B cell (primary cell): ENCODE measurements around the gene KRT33B. TPM values are rescaled to one million over a fixed set of nuclear protein-coding genes. Genes with fewer than 3 reads are reported as not detected.

Experiments used
- ATAC-seq: fragments of 200-7000 bp; cut with Tn5 transposase; one replicate; pipeline ENCODE4 v1.10.0; 2021; ENCODE audit warnings: low read depth, mild to moderate bottlenecking, moderate number of reproducible peaks, moderate library complexity
- CTCF ChIA-PET: fragments of 350-600 bp; sonication (Branson Sonifier 250); formaldehyde crosslinking; loops from one replicate; lab custom pipeline; 2021; ENCODE audit warnings: antibody characterized with exemption, inconsistent platforms; lab: Charles Lee
- POLR2A ChIA-PET: fragments of 350-600 bp; sonication (Branson Sonifier 250); formaldehyde crosslinking; loops from one replicate; lab custom pipeline; 2021; ENCODE audit warnings: antibody characterized with exemption; lab: Charles Lee
- DNase-seq: peaks from one replicate; pipeline ENCODE4 v3.0.0; 2013
- H2AFZ ChIP-seq: 2 replicates; pipeline ENCODE4 v1.6.1; 2012; ENCODE audit warnings: mild to moderate bottlenecking, low read depth, low read length; ENCODE audit not compliant: insufficient read depth, poor library complexity, severe bottlenecking
- H3K27ac ChIP-seq, 2 donors: 1 replicate in 1 of 2; 2 replicates in 1 of 2; pipeline ENCODE4 v1.5.1; 2012 to 2013; ENCODE audit warnings: low read length in 2 of 2, mild to moderate bottlenecking in 2 of 2, moderate library complexity in 1 of 2
- H3K27me3 ChIP-seq, 4 experiments: fragments of 200-600 bp in 1 of 4; sonication (generic) in 1 of 4; replicated peaks in 1 of 4; 1 replicate in 2 of 4; 2 replicates in 2 of 4; pipeline versions ENCODE4 v1.6.1 to v1.7.0; 2013 to 2016; ENCODE audit warnings: low read length in 3 of 4, mild to moderate bottlenecking in 2 of 4, mixed read lengths in 1 of 4, moderate library complexity in 1 of 4; ENCODE audit not compliant: insufficient read depth in 4 of 4, control insufficient read depth in 3 of 4; ENCODE audit errors: control extremely low read depth in 1 of 4
- H3K36me3 ChIP-seq, 2 experiments: replicated peaks in 1 of 2; 1 replicate in 1 of 2; 2 replicates in 1 of 2; pipeline versions ENCODE4 v1.6.1 to v1.7.1; 2013; ENCODE audit warnings: low read length in 1 of 2; ENCODE audit not compliant: insufficient read depth in 2 of 2, control insufficient read depth in 1 of 2; ENCODE audit errors: control extremely low read depth in 1 of 2, extremely low read depth in 1 of 2
- H3K4me1 ChIP-seq, 2 donors: fragments of 200-600 bp in 1 of 2; sonication (generic) in 1 of 2; 1 replicate in 1 of 2; 2 replicates in 1 of 2; pipeline versions ENCODE4 v1.5.1 to v1.6.1; 2013 to 2017; ENCODE audit warnings: low read length in 2 of 2; ENCODE audit not compliant: control insufficient read depth in 2 of 2, insufficient read depth in 2 of 2
- H3K4me2 ChIP-seq: replicated peaks from 2 replicates; pipeline ENCODE3; 2012; ENCODE audit warnings: mild to moderate bottlenecking, low read depth, low read length; ENCODE audit not compliant: poor library complexity, severe bottlenecking
- H3K4me3 ChIP-seq, 5 experiments: fragments of 200-600 bp in 1 of 5; sonication (generic) in 1 of 5; 1 replicate in 3 of 5; 2 replicates in 2 of 5; pipeline versions ENCODE4 v1.5.1 to v1.7.0; 2011 to 2016; ENCODE audit warnings: low read length in 4 of 5, mild to moderate bottlenecking in 4 of 5, low read depth in 2 of 5, control low read depth in 1 of 5, moderate library complexity in 1 of 5; ENCODE audit not compliant: insufficient read depth in 1 of 5; ENCODE audit errors: control extremely low read depth in 1 of 5, extremely low read depth in 1 of 5
- H3K79me2 ChIP-seq: fragments of 200-600 bp; sonication (generic); one replicate; pipeline ENCODE4 v1.6.0; 2016; ENCODE audit warnings: low read length; ENCODE audit not compliant: control insufficient read depth, insufficient read depth
- H3K9ac ChIP-seq: fragments of 200-600 bp; sonication (generic); 2 replicates; pipeline ENCODE4 v1.6.1; 2017; ENCODE audit warnings: mild to moderate bottlenecking, low read length, moderate library complexity
- H3K9me3 ChIP-seq, 3 donors: one replicate each; pipeline versions ENCODE4 v1.6.1 to v1.7.1; 2013; ENCODE audit warnings: low read length in 2 of 3; ENCODE audit not compliant: control insufficient read depth in 2 of 3, insufficient read depth in 1 of 3; ENCODE audit errors: control extremely low read depth in 1 of 3
- H4K20me1 ChIP-seq: 2 replicates; pipeline ENCODE4 v1.6.0; 2012; ENCODE audit warnings: mild to moderate bottlenecking, low read length; ENCODE audit not compliant: insufficient read depth, control insufficient read depth, poor library complexity, severe bottlenecking
- H3K27ac Mint-ChIP-seq: one replicate; pipeline ENCODE4 v1.8.0; 2021; ENCODE audit warnings: mixed read lengths
- H3K27me3 Mint-ChIP-seq: one replicate; pipeline ENCODE4 v1.8.0; 2021; ENCODE audit warnings: mixed read lengths
- H3K4me1 Mint-ChIP-seq: one replicate; pipeline ENCODE4 v1.8.0; 2021; ENCODE audit warnings: mixed read lengths
- H3K4me3 Mint-ChIP-seq: one replicate; pipeline ENCODE4 v1.8.0; 2021; ENCODE audit warnings: mixed read lengths
- H3K9me3 Mint-ChIP-seq: one replicate; pipeline ENCODE4 v1.8.0; 2022; ENCODE audit warnings: mixed read lengths; ENCODE audit not compliant: insufficient read depth
- CTCF ChIP-seq: fragments of 200-600 bp; IDR thresholded peaks from one replicate; pipeline ENCODE4 v1.8.0; 2022; ENCODE audit warnings: antibody characterized with exemption, mild to moderate bottlenecking
- EZH2 ChIP-seq: IDR thresholded peaks from 2 replicates; pipeline ENCODE4 v1.6.1; 2012; ENCODE audit warnings: borderline replicate concordance, low read depth, mild to moderate bottlenecking, moderate library complexity, low read length; ENCODE audit not compliant: insufficient read depth, poor library complexity, severe bottlenecking
- WGBS: methylation state at CpG from one replicate; pipeline ENCODE4 v1.1.5; 2013; ENCODE audit warnings: missing lambda C conversion rate; ENCODE audit not compliant: insufficient coverage; 5-methylcytosine and 5-hydroxymethylcytosine counted together
- intact Hi-C: fragments of 100-400 bp; cut with micrococcal nuclease; formaldehyde crosslinking; loops from one replicate; pipeline ENCODE4 v1.10.0; 2022
- polyA plus RNA-seq: library from polyadenylated mRNA; depleted of rRNA; stranded (reverse); fragments of >200 nt; gene quantifications from 2 replicates; pipeline ENCODE4 v1.2.3, GENCODE V29; 2012
- total RNA-seq, 2 donors: library from RNA; stranded (reverse); fragments of 120-200 nt in 1 of 2; gene quantifications; 1 replicate in 1 of 2; 2 replicates in 1 of 2; pipeline versions ENCODE4 v1.2.3 to v1.2.4, GENCODE V29; 2013 to 2022

Gene KRT33B
- total and polyA plus RNA-seq, 2 donors (not counting 1 experiment from before 2014, with no cell fraction given): not detected

- Mint-ChIP-seq H3K27me3 (peaks cover 15% of the 10 kb centered on the region), H3K27ac (no peak overlapping the region), H3K4me3 (no peak overlapping the region), H3K9me3 (no peaks in the 10 kb centered on the region), H3K4me1 (peaks cover 10% of the 10 kb centered on the region)
- no CpG with 5 or more reads among the region's 1 CpG for WGBS
- Histone ChIP-seq H3K9ac (no peak overlapping the region), H3K27ac (no peak overlapping the region), H2AFZ (no peak overlapping the region), H3K4me3 (no peak overlapping the region), H3K79me2 (no peaks in the 10 kb centered on the region), H3K36me3 (no peaks in the 10 kb centered on the region), H4K20me1 (no peaks in the 10 kb centered on the region), H3K4me2 (no peak overlapping the region), H3K4me1 (peaks cover 0 to 13% of the 10 kb centered on the region in 2 donors), H3K27me3 (peaks cover 0 to 10% (median 1%) of the 10 kb centered on the region in 4 experiments), H3K9me3 (no peaks in the 10 kb centered on the region)
- no peak for TF ChIP-seq EZH2
- DNase-seq: no peak
- ChIA-PET CTCF (interaction anchor here (1.2 kb wide), 1 partner anchor 13 kb away, joined by 5 read pairs; no protein-coding TSS in a partner anchor), POLR2A (no interaction called here)
- intact Hi-C loops: no loop called here
- ATAC-seq: no peak
These were observed 33.9 kb downstream of the KRT33B start for GRCh38 chr17:41335747-41336146.

GRCh38 chr17:41334385-41335305 lies 35.0 kb downstream of the KRT33B start:
- H4K20me1 ChIP-seq: no peaks in the 10 kb centered on the region
- no peaks in the 10 kb centered on the region for H3K9me3 ChIP-seq
- H3K4me1 Mint-ChIP-seq: peaks cover 8% of the 10 kb centered on the region
- ChIA-PET POLR2A (no interaction called here), CTCF (interaction anchor here (0.8 kb wide), 1 partner anchor 938 kb away, joined by 3 read pairs; no protein-coding TSS in a partner anchor)
- H3K27me3 Mint-ChIP-seq: peaks cover 17% of the 10 kb centered on the region
- H3K4me1 ChIP-seq: peaks cover 0 to 5% of the 10 kb centered on the region in 2 donors
- H3K9me3 Mint-ChIP-seq: no peaks in the 10 kb centered on the region
- no peak for DNase-seq
- no peak overlapping the region for H3K27ac ChIP-seq
- no peaks in the 10 kb centered on the region for H3K36me3 ChIP-seq
- WGBS: 72% methylated on average over 5 of the region's 6 CpGs
- no peak overlapping the region for H3K9ac ChIP-seq
- ATAC-seq: no peak
- no peak overlapping the region for H3K4me2 ChIP-seq
- no peak overlapping the region for H3K4me3 Mint-ChIP-seq
- intact Hi-C loops: no loop called here
- no peak overlapping the region for H2AFZ ChIP-seq
- no peak overlapping the region for H3K4me3 ChIP-seq
- H3K27me3 ChIP-seq: peaks cover 0 to 10% (median 1%) of the 10 kb centered on the region in 4 experiments
- no peaks in the 10 kb centered on the region for H3K79me2 ChIP-seq
- TF ChIP-seq EZH2: no peak
- no peak for TF ChIP-seq CTCF
- H3K27ac Mint-ChIP-seq: no peak overlapping the region
